Suppressor macrophage treated with lipopolysaccharide for 1 hour (primary cell): ENCODE results near the gene SYNE2.
"Not testable (repeated sequence)": the region's sequence is repeated elsewhere in the genome, so short reads cannot be mapped to it uniquely, and the experiment has no call there.

Source experiments
- DNase-seq, 3 donors: peaks; one replicate each; pipeline ENCODE4 v3.0.0-alpha.2; 2020 to 2022

Gene SYNE2

GRCh38 chr14:64091217-64091616, 238.4 kb downstream of the SYNE2 start:
- no peak for DNase-seq

GRCh38 chr14:64092338-64092737, 239.5 kb downstream of the SYNE2 start:
- DNase-seq: no peak

GRCh38 chr14:64092940-64093339, 240.1 kb downstream of the SYNE2 start:
- no peak for DNase-seq

GRCh38 chr14:64095620-64096019, 242.8 kb downstream of the SYNE2 start:
- no peak for DNase-seq

GRCh38 chr14:64098120-64098519, 245.3 kb downstream of the SYNE2 start:
- no peak for DNase-seq

GRCh38 chr14:64107438-64107837, 254.6 kb downstream of the SYNE2 start:
- DNase-seq: no peak

GRCh38 chr14:64109819-64110554, 257.2 kb downstream of the SYNE2 start:
- no peak for DNase-seq

GRCh38 chr14:64110802-64111201, 258.0 kb downstream of the SYNE2 start:
- DNase-seq: peak; percentile 39 to 71 (median 51)

GRCh38 chr14:64112867-64113678, 260.3 kb downstream of the SYNE2 start:
- DNase-seq: no peak

GRCh38 chr14:64114166-64114565, 261.4 kb downstream of the SYNE2 start:
- no peak for DNase-seq

- DNase-seq: no peak
Measured at GRCh38 chr14:64114796-64115195, 262.0 kb downstream of the SYNE2 start.

GRCh38 chr14:64115401-64115800, 262.6 kb downstream of the SYNE2 start:
- DNase-seq: no peak

- DNase-seq: no peak
Measured at GRCh38 chr14:64117671-64118402, 265.0 kb downstream of the SYNE2 start.

- DNase-seq: not testable (repeated sequence)
Measured at GRCh38 chr14:64118403-64118742, 265.6 kb downstream of the SYNE2 start.

GRCh38 chr14:64118892-64119291, 266.1 kb downstream of the SYNE2 start:
- no peak for DNase-seq

GRCh38 chr14:64119500-64119899, 266.7 kb downstream of the SYNE2 start:
- DNase-seq: no peak

- DNase-seq: no peak
Measured at GRCh38 chr14:64119980-64120379, 267.2 kb downstream of the SYNE2 start.

- DNase-seq: no peak
Measured at GRCh38 chr14:64123241-64123822, 270.5 kb downstream of the SYNE2 start.

GRCh38 chr14:64125270-64125669, 272.5 kb downstream of the SYNE2 start:
- no peak for DNase-seq

GRCh38 chr14:64126548-64126947, 273.7 kb downstream of the SYNE2 start:
- DNase-seq: no peak

GRCh38 chr14:64137657-64138290, 285.0 kb downstream of the SYNE2 start:
- no peak for DNase-seq

GRCh38 chr14:64147126-64147790, 294.5 kb downstream of the SYNE2 start:
- DNase-seq: no peak
